Keratinocyte (primary cell): ENCODE results near the gene ZNHIT3. TPM values are rescaled to one million over a fixed set of nuclear protein-coding genes. Genes with fewer than 3 reads are reported as not detected.

Source experiments
- DNase-seq: peaks from one replicate; pipeline ENCODE4 v3.0.0-alpha.2; 2011; ENCODE audit warnings: low read depth, missing footprints, low spot score
- FAIRE-seq: peaks from 2 replicates; lab custom pipeline; 2011; peaks lifted over from hg19 to GRCh38; lab: Jason Lieb, UNC
- H2AFZ ChIP-seq: 2 replicates; pipeline ENCODE4 v1.6.0; 2012; ENCODE audit warnings: low read length, control low read depth, inconsistent platforms; ENCODE audit not compliant: control insufficient read depth
- H3K27ac ChIP-seq: 2 replicates; pipeline ENCODE4 v1.5.1; 2011; ENCODE audit warnings: low read length; ENCODE audit not compliant: control insufficient read depth, insufficient read depth
- H3K27me3 ChIP-seq: 3 replicates; pipeline ENCODE4 v1.6.0; 2011; ENCODE audit warnings: low read length; ENCODE audit not compliant: control insufficient read depth, insufficient read depth; ENCODE audit errors: extremely low read depth
- H3K36me3 ChIP-seq, 2 experiments: 2 replicates in 1 of 2; 3 replicates in 1 of 2; pipeline ENCODE4 v1.5.1; 2011; ENCODE audit warnings: low read length in 2 of 2, mild to moderate bottlenecking in 1 of 2; ENCODE audit not compliant: control insufficient read depth in 2 of 2, insufficient read depth in 2 of 2; ENCODE audit errors: extremely low read depth in 1 of 2
- H3K4me1 ChIP-seq: 3 replicates; pipeline ENCODE4 v1.5.1; 2011; ENCODE audit warnings: low read length; ENCODE audit not compliant: control insufficient read depth, insufficient read depth; ENCODE audit errors: extremely low read depth
- H3K4me2 ChIP-seq: 3 replicates; pipeline ENCODE4 v1.6.0; 2011; ENCODE audit warnings: low read depth, low read length; ENCODE audit not compliant: control insufficient read depth, insufficient read depth; ENCODE audit errors: extremely low read depth
- H3K4me3 ChIP-seq, 3 experiments: fragments of 200-600 bp in 1 of 3; sonication (generic) in 1 of 3; 2 replicates in 2 of 3; 3 replicates in 1 of 3; pipeline ENCODE4 v1.5.1; 2011 to 2016; ENCODE audit warnings: low read length in 3 of 3, mild to moderate bottlenecking in 3 of 3, control low read depth in 2 of 3, inconsistent platforms in 1 of 3, low read depth in 1 of 3, mixed read lengths in 1 of 3, mixed run types in 1 of 3, moderate library complexity in 1 of 3; ENCODE audit not compliant: control insufficient read depth in 2 of 3, insufficient read depth in 2 of 3; ENCODE audit errors: extremely low read depth in 1 of 3
- H3K79me2 ChIP-seq: 2 replicates; pipeline ENCODE4 v1.6.0; 2012; ENCODE audit warnings: low read length; ENCODE audit not compliant: control insufficient read depth, insufficient read depth
- H3K9ac ChIP-seq: 3 replicates; pipeline ENCODE4 v1.6.0; 2011; ENCODE audit warnings: low read length; ENCODE audit not compliant: control insufficient read depth, insufficient read depth; ENCODE audit errors: extremely low read depth
- H3K9me1 ChIP-seq: 3 replicates; pipeline ENCODE4 v1.6.0; 2011; ENCODE audit warnings: low read length; ENCODE audit not compliant: control insufficient read depth, insufficient read depth; ENCODE audit errors: extremely low read depth
- H3K9me3 ChIP-seq: 2 replicates; pipeline ENCODE4 v1.5.1; 2012; ENCODE audit warnings: low read depth, low read length; ENCODE audit not compliant: control insufficient read depth
- H4K20me1 ChIP-seq: 3 replicates; pipeline ENCODE4 v1.6.0; 2011; ENCODE audit warnings: low read length; ENCODE audit not compliant: control insufficient read depth, insufficient read depth; ENCODE audit errors: extremely low read depth
- CTCF ChIP-seq, 3 experiments: IDR thresholded peaks in 1 of 3; conservative IDR thresholded peaks in 1 of 3; optimal IDR thresholded peaks in 1 of 3; 2 replicates in 2 of 3; 3 replicates in 1 of 3; pipeline versions ENCODE3 to v1.5.1; 2011; ENCODE audit warnings: low read length in 3 of 3, mild to moderate bottlenecking in 3 of 3, moderate library complexity in 2 of 3, control low read depth in 1 of 3, inconsistent platforms in 1 of 3; ENCODE audit not compliant: insufficient read depth in 2 of 3; ENCODE audit errors: extremely low read depth in 1 of 3
- EZH2 ChIP-seq: IDR thresholded peaks from one replicate; pipeline ENCODE4 v1.6.1; 2012; ENCODE audit warnings: inconsistent platforms, mild to moderate bottlenecking, low read length, moderate library complexity
- dilution Hi-C: fragments of 300-500 bp; cut with MboI; formaldehyde crosslinking; loops from one replicate; pipeline ENCODE4 v1.7.0; 2020; ENCODE audit warnings: low sequenced_read_pairs; ENCODE audit not compliant: extremely low pct_ligation_motif_present
- polyA plus RNA-seq, 5 experiments: library from polyadenylated mRNA; depleted of rRNA in 3 of 5; stranded (reverse) in 3 of 5; stranded (forward) in 1 of 5; unstranded in 1 of 5; fragments of >200 nt; gene quantifications; 1 replicate in 1 of 5; 2 replicates in 3 of 5; 3 replicates in 1 of 5; pipeline versions ENCODE4 v1.2.1 to v1.2.3, GENCODE V29; 2011 to 2012; ENCODE audit warnings: missing spikeins in 2 of 5, low read depth in 1 of 5, low replicate concordance in 1 of 5

Gene ZNHIT3
- polyA plus RNA-seq, 1 donor (not counting 4 experiments of a cell fraction or from before 2014, with no cell fraction given), result 72.4 TPM

- no peak overlapping the region for H3K4me3 ChIP-seq
- H3K27me3 ChIP-seq, result no peaks in the 10 kb centered on the region
- FAIRE-seq (no peak), DNase-seq (no peak)
- no peak overlapping the region for H3K9ac ChIP-seq
- H3K9me3 ChIP-seq, result no peaks in the 10 kb centered on the region
- H2AFZ ChIP-seq, result no peak overlapping the region
- dilution Hi-C loops, result no loop called here
- H3K36me3 ChIP-seq, result peaks cover 14 to 53% of the 10 kb centered on the region in 2 experiments
- H3K4me1 ChIP-seq, result peaks cover 46% of the 10 kb centered on the region
- no peak for TF ChIP-seq EZH2
- no peak for TF ChIP-seq CTCF (optimal IDR thresholded peaks at IDR 0.05 in 1 of 3, IDR thresholded peaks at IDR 0.05 in 1 of 3, conservative IDR thresholded peaks at IDR 0.05 in 1 of 3; ENCODE audit: extremely low read depth in 1 of 3, insufficient read depth in 2 of 3, low read length in 3 of 3)
- no peak overlapping the region for H3K4me2 ChIP-seq
- peak overlapping the region; percentile 30 for H3K27ac ChIP-seq
- H3K79me2 ChIP-seq, result peaks cover 22% of the 10 kb centered on the region
- H3K9me1 ChIP-seq, result peaks cover 4% of the 10 kb centered on the region
- H4K20me1 ChIP-seq, result no peaks in the 10 kb centered on the region
Observed at GRCh38 chr17:36527621-36528250, 41.3 kb downstream of the ZNHIT3 start.

- H3K9ac ChIP-seq, result no peak overlapping the region
- H3K9me3 ChIP-seq, result no peaks in the 10 kb centered on the region
- H3K4me3 ChIP-seq, result no peak overlapping the region
- H3K27ac ChIP-seq, result peak overlapping the region; percentile 8
- peaks cover 22% of the 10 kb centered on the region for H3K79me2 ChIP-seq
- H3K36me3 ChIP-seq, result peaks cover 18 to 53% of the 10 kb centered on the region in 2 experiments
- TF ChIP-seq CTCF (optimal IDR thresholded peaks at IDR 0.05 in 1 of 3, IDR thresholded peaks at IDR 0.05 in 1 of 3, conservative IDR thresholded peaks at IDR 0.05 in 1 of 3; ENCODE audit: extremely low read depth in 1 of 3, insufficient read depth in 2 of 3, low read length in 3 of 3) (no peak), EZH2 (no peak)
- DNase-seq (no peak), FAIRE-seq (no peak)
- H3K4me2 ChIP-seq, result no peak overlapping the region
- H3K9me1 ChIP-seq, result peaks cover 8% of the 10 kb centered on the region
- H3K4me1 ChIP-seq, result peaks cover 55% of the 10 kb centered on the region
- H3K27me3 ChIP-seq, result no peaks in the 10 kb centered on the region
- dilution Hi-C loops, result no loop called here
- H2AFZ ChIP-seq, result no peak overlapping the region
- no peaks in the 10 kb centered on the region for H4K20me1 ChIP-seq
Observed at GRCh38 chr17:36529121-36529520, 42.6 kb downstream of the ZNHIT3 start.
